Activated CD4-positive, alpha-beta T cell treated with anti-CD3 and anti-CD28 coated beads for 36 hours (primary cell): ENCODE data around the gene LRRN2. TPM values are rescaled to one million over a fixed set of nuclear protein-coding genes. Genes with fewer than 3 reads are reported as not detected.

Experiments
- ATAC-seq: fragments of 200-7000 bp; cut with Tn5 transposase; one replicate; pipeline ENCODE4 v1.10.0; 2021; ENCODE audit warnings: mild to moderate bottlenecking, moderate library complexity
- CTCF ChIA-PET: fragments of 350-600 bp; sonication (Branson Sonifier 250); formaldehyde crosslinking; loops from one replicate; lab custom pipeline; 2021; ENCODE audit warnings: antibody characterized with exemption; lab: Charles Lee
- POLR2A ChIA-PET: fragments of 350-600 bp; sonication (Branson Sonifier 250); formaldehyde crosslinking; loops from one replicate; lab custom pipeline; 2021; ENCODE audit warnings: antibody characterized with exemption, inconsistent platforms; lab: Charles Lee
- DNase-seq: peaks from one replicate; pipeline ENCODE4 v3.0.0-alpha.2; 2020
- H3K27ac Mint-ChIP-seq: one replicate; pipeline ENCODE4 v1.8.0; 2021; ENCODE audit warnings: mixed read lengths
- H3K27me3 Mint-ChIP-seq: one replicate; pipeline ENCODE4 v1.8.0; 2021; ENCODE audit warnings: mixed read lengths
- H3K36me3 Mint-ChIP-seq: one replicate; pipeline ENCODE4 v1.8.0; 2021; ENCODE audit warnings: low read depth, mixed read lengths
- H3K4me1 Mint-ChIP-seq: one replicate; pipeline ENCODE4 v1.8.0; 2021; ENCODE audit warnings: mixed read lengths
- H3K4me3 Mint-ChIP-seq: one replicate; pipeline ENCODE4 v1.8.0; 2021; ENCODE audit warnings: mild to moderate bottlenecking, moderate library complexity, mixed read lengths
- H3K9me3 Mint-ChIP-seq: one replicate; pipeline ENCODE4 v1.8.0; 2021; ENCODE audit warnings: low read depth, mixed read lengths
- intact Hi-C, 2 experiments: fragments of 100-400 bp; cut with DNase I in 1 of 2; cut with micrococcal nuclease in 1 of 2; formaldehyde crosslinking; loops; one replicate each; pipeline versions ENCODE4 v1.14.2 to v1.15.1; 2022 to 2024; cut with DNase I, micrococcal nuclease
- total RNA-seq, 2 experiments: library from RNA; stranded (reverse); gene quantifications; one replicate each; pipeline ENCODE4 v1.2.3, GENCODE V29; 2021

LRRN2 gene
- total RNA-seq, 2 experiments from 2014 or later: 0.05 TPM; not detected in 1

GRCh38 chr1:204612326-204612725 is 73.2 kb downstream of the LRRN2 start:
- no peaks in the 10 kb centered on the region for H3K27me3 Mint-ChIP-seq
- POLR2A ChIA-PET: no interaction called here
- no peak for DNase-seq

GRCh38 chr1:204611036-204611435 is 74.5 kb downstream of the LRRN2 start:
- Mint-ChIP-seq H3K36me3 (no peaks in the 10 kb centered on the region), H3K27ac (no peak overlapping the region), H3K9me3 (no peaks in the 10 kb centered on the region), H3K4me3 (no peak overlapping the region), H3K27me3 (no peaks in the 10 kb centered on the region), H3K4me1 (no peaks in the 10 kb centered on the region)
- POLR2A ChIA-PET: no interaction called here
- CTCF ChIA-PET: interaction anchor here (1.1 kb wide), 1 partner anchor 29 kb away, joined by 3 read pairs; no protein-coding TSS in a partner anchor
- no peak for DNase-seq
- no peak for ATAC-seq
- intact Hi-C loops: no loop called here

More at GRCh38 chr1:204612326-204612725, 73.2 kb downstream of the LRRN2 start:
- intact Hi-C loops: no loop called here
- Mint-ChIP-seq H3K9me3 (no peaks in the 10 kb centered on the region), H3K4me3 (no peak overlapping the region), H3K4me1 (no peaks in the 10 kb centered on the region), H3K36me3 (no peaks in the 10 kb centered on the region), H3K27ac (peak overlapping the region; percentile 29)
- no peak for ATAC-seq
- CTCF ChIA-PET: no interaction called here

DNA sequence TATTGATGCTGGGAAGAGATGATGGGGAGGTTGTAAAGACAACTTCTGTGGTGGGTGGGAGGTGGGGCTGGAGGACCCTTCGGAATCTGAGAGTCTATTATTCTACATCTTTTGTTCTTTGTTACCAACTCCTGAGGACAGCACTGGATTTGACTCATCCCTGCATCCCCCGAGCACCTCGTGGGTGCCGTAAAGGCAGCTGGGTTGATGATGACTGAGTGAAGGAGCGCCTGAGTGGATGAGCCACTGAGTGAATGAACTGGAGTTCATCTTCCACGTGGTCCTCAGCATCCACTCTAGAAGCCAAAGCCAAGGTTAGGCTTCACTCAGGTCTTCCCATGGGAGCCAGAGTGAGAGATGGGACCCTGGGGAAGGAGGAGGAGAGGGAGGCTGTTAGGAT is 77.6 kb downstream of the LRRN2 start:
- Mint-ChIP-seq H3K4me3 (no peak overlapping the region), H3K27me3 (no peaks in the 10 kb centered on the region), H3K27ac (no peak overlapping the region), H3K36me3 (peaks cover 1% of the 10 kb centered on the region), H3K4me1 (no peaks in the 10 kb centered on the region), H3K9me3 (no peaks in the 10 kb centered on the region)
- CTCF ChIA-PET: interaction anchor here (0.6 to 1.1 kb wide), 4 partner anchors 17 to 1061 kb away, joined by 3 read pairs; no protein-coding TSS in a partner anchor
- POLR2A ChIA-PET: no interaction called here
- intact Hi-C loops: no loop called here
- ATAC-seq (no peak), DNase-seq (no peak)

DNA sequence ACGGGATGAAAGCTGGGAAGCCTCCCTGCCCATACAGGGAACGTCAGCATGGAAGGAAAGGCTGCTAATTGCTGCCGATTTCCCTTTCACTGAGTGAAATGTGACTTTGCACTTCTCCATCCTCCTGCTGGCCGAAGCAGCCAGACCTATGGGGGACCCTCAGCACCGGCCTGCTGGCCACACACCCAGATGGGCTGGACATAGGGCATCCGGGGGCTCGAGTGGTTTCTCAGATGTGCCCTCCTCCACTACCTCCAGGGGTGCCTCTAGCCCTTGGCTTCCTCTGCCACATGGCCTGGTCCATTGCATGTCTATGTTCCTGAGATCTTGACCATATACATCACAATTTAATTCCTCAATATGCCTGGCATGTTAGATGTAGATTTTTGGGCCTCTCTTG is 79.7 kb downstream of the LRRN2 start:
- DNase-seq (no peak), ATAC-seq (no peak)
- no peaks in the 10 kb centered on the region for H3K4me1 Mint-ChIP-seq
- intact Hi-C loops: no loop called here
- no peak overlapping the region for H3K4me3 Mint-ChIP-seq
- peaks cover 3% of the 10 kb centered on the region for H3K36me3 Mint-ChIP-seq
- no peaks in the 10 kb centered on the region for H3K9me3 Mint-ChIP-seq
- ChIA-PET CTCF (no interaction called here), POLR2A (no interaction called here)
- H3K27ac Mint-ChIP-seq: no peak overlapping the region
- no peaks in the 10 kb centered on the region for H3K27me3 Mint-ChIP-seq

DNA sequence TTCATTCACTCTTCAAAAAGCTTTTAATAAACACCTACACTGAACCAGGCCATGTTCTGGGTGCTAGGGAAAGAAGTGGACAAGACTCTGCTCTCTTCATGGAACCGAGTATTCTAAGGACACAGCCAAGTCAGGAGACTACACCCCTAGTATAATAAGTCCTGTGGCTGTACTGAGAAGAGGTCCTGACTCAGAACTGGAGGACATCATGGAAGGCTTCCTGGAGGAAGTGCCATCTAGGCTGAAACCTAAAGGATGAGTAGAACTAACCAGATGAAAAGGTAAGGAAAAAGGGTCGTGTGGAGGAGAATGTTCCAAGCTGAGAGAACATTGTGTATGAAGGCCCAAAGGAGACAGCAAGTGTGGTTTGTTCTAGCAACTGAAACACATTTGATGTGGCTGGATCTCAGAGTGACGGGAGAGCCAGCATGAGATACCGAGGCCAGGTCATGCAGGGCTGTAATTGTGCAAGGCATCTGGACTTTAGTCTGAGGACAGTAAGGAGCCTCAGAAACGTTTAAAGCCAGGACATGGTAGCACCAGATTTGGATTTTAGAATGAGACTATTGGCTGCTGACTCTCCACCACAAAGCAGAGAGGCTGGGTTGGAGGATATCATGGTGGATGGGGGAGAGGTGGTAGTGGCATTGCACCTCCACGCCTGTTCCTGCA is 82.5 kb downstream of the LRRN2 start:
- CTCF ChIA-PET: no interaction called here
- no peaks in the 10 kb centered on the region for H3K27me3 Mint-ChIP-seq
- no peak overlapping the region for H3K27ac Mint-ChIP-seq
- H3K9me3 Mint-ChIP-seq: no peaks in the 10 kb centered on the region
- H3K4me1 Mint-ChIP-seq: no peaks in the 10 kb centered on the region
- DNase-seq: no peak
- H3K4me3 Mint-ChIP-seq: no peak overlapping the region
- peaks cover 3% of the 10 kb centered on the region for H3K36me3 Mint-ChIP-seq
- intact Hi-C loops: no loop called here
- POLR2A ChIA-PET: no interaction called here
- ATAC-seq: no peak

- ATAC-seq: no peak
- Mint-ChIP-seq H3K9me3 (no peaks in the 10 kb centered on the region), H3K27me3 (no peaks in the 10 kb centered on the region), H3K4me1 (no peaks in the 10 kb centered on the region), H3K4me3 (no peak overlapping the region), H3K27ac (no peak overlapping the region), H3K36me3 (peaks cover 3% of the 10 kb centered on the region)
- ChIA-PET CTCF (no interaction called here), POLR2A (no interaction called here)
- intact Hi-C loops: no loop called here
- no peak for DNase-seq
Observed at GRCh38 chr1:204602111-204602579, 83.4 kb downstream of the LRRN2 start.

GRCh38 chr1:204600968-204601367 is 84.6 kb downstream of the LRRN2 start:
- no peak overlapping the region for H3K27ac Mint-ChIP-seq
- no peak overlapping the region for H3K4me3 Mint-ChIP-seq
- peaks cover 3% of the 10 kb centered on the region for H3K36me3 Mint-ChIP-seq
- H3K27me3 Mint-ChIP-seq: no peaks in the 10 kb centered on the region
- CTCF ChIA-PET: no interaction called here
- H3K4me1 Mint-ChIP-seq: no peaks in the 10 kb centered on the region
- DNase-seq (no peak), ATAC-seq (no peak)
- POLR2A ChIA-PET: no interaction called here
- intact Hi-C loops: no loop called here
- no peaks in the 10 kb centered on the region for H3K9me3 Mint-ChIP-seq

GRCh38 chr1:204600203-204600602 is 85.3 kb downstream of the LRRN2 start:
- no peaks in the 10 kb centered on the region for H3K27me3 Mint-ChIP-seq
- no peaks in the 10 kb centered on the region for H3K9me3 Mint-ChIP-seq
- POLR2A ChIA-PET: no interaction called here
- CTCF ChIA-PET: interaction anchor here (0.9 kb wide), 1 partner anchor 207 kb away, joined by 3 read pairs; no protein-coding TSS in a partner anchor
- H3K36me3 Mint-ChIP-seq: peaks cover 6% of the 10 kb centered on the region
- no peak overlapping the region for H3K27ac Mint-ChIP-seq
- no peak for DNase-seq
- intact Hi-C loops: no loop called here
- no peak for ATAC-seq
- H3K4me3 Mint-ChIP-seq: no peak overlapping the region
- no peaks in the 10 kb centered on the region for H3K4me1 Mint-ChIP-seq

- H3K9me3 Mint-ChIP-seq: no peaks in the 10 kb centered on the region
- H3K27ac Mint-ChIP-seq: no peak overlapping the region
- ChIA-PET POLR2A (no interaction called here), CTCF (interaction anchor here (0.9 kb wide), 1 partner anchor 208 kb away, joined by 3 read pairs; no protein-coding TSS in a partner anchor)
- ATAC-seq (no peak), DNase-seq (no peak)
- H3K4me3 Mint-ChIP-seq: no peak overlapping the region
- peaks cover 6% of the 10 kb centered on the region for H3K36me3 Mint-ChIP-seq
- no peaks in the 10 kb centered on the region for H3K27me3 Mint-ChIP-seq
- intact Hi-C loops: no loop called here
- H3K4me1 Mint-ChIP-seq: no peaks in the 10 kb centered on the region
Observed at GRCh38 chr1:204599596-204599995, 85.9 kb downstream of the LRRN2 start.

GRCh38 chr1:204599098-204599497 is 86.4 kb downstream of the LRRN2 start:
- H3K4me1 Mint-ChIP-seq: no peaks in the 10 kb centered on the region
- H3K36me3 Mint-ChIP-seq: peaks cover 6% of the 10 kb centered on the region
- ATAC-seq: no peak
- H3K4me3 Mint-ChIP-seq: no peak overlapping the region
- no peaks in the 10 kb centered on the region for H3K27me3 Mint-ChIP-seq
- H3K27ac Mint-ChIP-seq: no peak overlapping the region
- H3K9me3 Mint-ChIP-seq: no peaks in the 10 kb centered on the region
- intact Hi-C loops: no loop called here
- DNase-seq: no peak
- CTCF ChIA-PET: interaction anchor here (0.6 kb wide), 1 partner anchor 1532 kb away, joined by 3 read pairs; no protein-coding TSS in a partner anchor
- POLR2A ChIA-PET: no interaction called here

DNA sequence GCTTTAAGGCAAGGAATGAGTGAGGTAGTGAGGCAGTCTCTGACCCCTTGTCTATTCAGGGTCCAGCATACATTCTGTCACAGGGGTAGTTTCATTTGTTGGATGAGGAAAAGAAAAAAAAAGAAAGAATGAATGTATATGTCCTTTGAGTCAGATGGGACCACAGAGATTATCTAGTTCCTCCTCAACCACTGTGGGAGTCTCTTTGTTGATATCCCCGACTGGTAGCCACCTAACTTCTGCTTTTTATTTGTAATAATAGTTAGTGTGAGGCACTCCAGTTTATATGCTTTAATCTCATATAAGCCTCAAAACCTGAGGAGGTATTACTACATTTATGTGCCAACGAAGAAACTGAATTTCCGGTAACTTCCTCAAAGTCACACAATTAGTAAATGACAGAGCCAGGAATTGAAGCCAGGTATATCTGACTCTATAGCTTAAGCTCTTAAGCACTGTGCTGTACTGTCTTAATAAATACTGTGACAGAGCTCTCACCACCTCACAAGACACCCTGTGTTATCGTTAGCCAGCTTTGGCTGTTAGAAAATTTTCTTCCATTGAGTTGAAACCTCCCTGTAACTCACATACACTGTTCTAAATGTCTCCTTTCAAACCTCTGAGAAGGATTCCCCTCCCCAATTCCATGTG is 87.1 kb downstream of the LRRN2 start:
- ChIA-PET POLR2A (no interaction called here), CTCF (interaction anchor here (0.6 kb wide), 1 partner anchor 1533 kb away, joined by 3 read pairs; no protein-coding TSS in a partner anchor)
- no peaks in the 10 kb centered on the region for H3K9me3 Mint-ChIP-seq
- peaks cover 6% of the 10 kb centered on the region for H3K36me3 Mint-ChIP-seq
- intact Hi-C loops: no loop called here
- no peaks in the 10 kb centered on the region for H3K4me1 Mint-ChIP-seq
- no peak overlapping the region for H3K27ac Mint-ChIP-seq
- H3K27me3 Mint-ChIP-seq: no peaks in the 10 kb centered on the region
- DNase-seq (no peak), ATAC-seq (no peak)
- H3K4me3 Mint-ChIP-seq: no peak overlapping the region
